ENCODE measurements around the gene TAF6. TPM values are rescaled to one million over a fixed set of nuclear protein-coding genes. Genes with fewer than 3 reads are reported as not detected.

Gene TAF6
- total RNA-seq, 1 experiment from 2014 or later: 87.1 TPM

DNA sequence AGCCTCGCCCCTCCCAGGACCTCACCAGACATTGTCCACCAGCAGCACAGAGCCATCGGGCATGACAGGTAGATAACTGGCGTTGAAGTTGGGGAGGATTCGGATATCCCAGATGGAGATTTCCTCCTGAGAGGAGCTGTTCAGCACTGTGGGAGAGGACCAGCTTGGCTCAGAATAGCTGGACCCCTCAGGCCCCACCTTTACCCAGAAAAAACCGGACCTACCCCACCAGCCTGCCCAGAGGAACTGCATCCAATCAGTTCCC lies 37.8 kb upstream of the TAF6 start:
- Histone ChIP-seq H3K18ac (ENCODE audit: insufficient read length, low read depth, low read length) (no peak overlapping the region), H3K4me1 (ENCODE audit: insufficient read depth, low read length) (no peaks in the 10 kb centered on the region; the same call in 1 of the 2 replicates), H2BK15ac (ENCODE audit: low read depth, low read length) (no peak overlapping the region), H2BK120ac (ENCODE audit: low read depth, low read length, poor library complexity, severe bottlenecking) (no peak overlapping the region), H3K27ac (ENCODE audit: insufficient read length, low read depth, low read length) (no peak overlapping the region), H3K4me2 (ENCODE audit: insufficient read depth, insufficient read length, low read length) (peak overlapping the region; percentile 92), H3K4ac (ENCODE audit: low read depth, low read length) (no peak overlapping the region), H2AFZ (ENCODE audit: low read length) (no peak overlapping the region), H3K9ac (ENCODE audit: extremely low read depth, insufficient read length, low read length) (no peak overlapping the region), H2BK12ac (ENCODE audit: insufficient read length, low read depth, low read length) (no peak overlapping the region), H2AK5ac (ENCODE audit: insufficient read length, low read length) (no peak overlapping the region), H3K79me1 (ENCODE audit: insufficient read depth, low read depth, low read length, poor library complexity, severe bottlenecking) (peaks cover 2% of the 10 kb centered on the region), H4K5ac (ENCODE audit: insufficient read length, low read depth, low read length) (no peak overlapping the region), H3K14ac (ENCODE audit: insufficient read depth, low read length) (no peak overlapping the region), H3T11ph (ENCODE audit: low read length) (no peak overlapping the region), H3K79me2 (ENCODE audit: insufficient read depth, low read length) (no peaks in the 10 kb centered on the region), H4K20me1 (ENCODE audit: control insufficient read depth, insufficient read depth, insufficient read length) (no peaks in the 10 kb centered on the region), H3K9me3 (ENCODE audit: control insufficient read depth, low read depth, low read length) (no peaks in the 10 kb centered on the region), H3K56ac (ENCODE audit: insufficient read length, low read depth, low read length) (no peak overlapping the region), H2BK5ac (ENCODE audit: insufficient read length, low read length) (no peak overlapping the region), H3K23me2 (ENCODE audit: insufficient read length, low read depth, low read length, poor library complexity, severe bottlenecking) (peaks cover 10% of the 10 kb centered on the region), H2BK20ac (ENCODE audit: low read depth, low read length, poor library complexity, severe bottlenecking) (no peak overlapping the region), H4K8ac (replicated peaks; ENCODE audit: insufficient read length, low read depth, low read length) (no peak overlapping the region), H4K91ac (ENCODE audit: insufficient read length, low read depth, low read length) (no peak overlapping the region), H3K23ac (ENCODE audit: insufficient read length, low read depth, low read length) (no peak overlapping the region), H3K27me3 (ENCODE audit: insufficient read depth, low read length) (no peaks in the 10 kb centered on the region)
- TF ChIP-seq, protein P1, sequence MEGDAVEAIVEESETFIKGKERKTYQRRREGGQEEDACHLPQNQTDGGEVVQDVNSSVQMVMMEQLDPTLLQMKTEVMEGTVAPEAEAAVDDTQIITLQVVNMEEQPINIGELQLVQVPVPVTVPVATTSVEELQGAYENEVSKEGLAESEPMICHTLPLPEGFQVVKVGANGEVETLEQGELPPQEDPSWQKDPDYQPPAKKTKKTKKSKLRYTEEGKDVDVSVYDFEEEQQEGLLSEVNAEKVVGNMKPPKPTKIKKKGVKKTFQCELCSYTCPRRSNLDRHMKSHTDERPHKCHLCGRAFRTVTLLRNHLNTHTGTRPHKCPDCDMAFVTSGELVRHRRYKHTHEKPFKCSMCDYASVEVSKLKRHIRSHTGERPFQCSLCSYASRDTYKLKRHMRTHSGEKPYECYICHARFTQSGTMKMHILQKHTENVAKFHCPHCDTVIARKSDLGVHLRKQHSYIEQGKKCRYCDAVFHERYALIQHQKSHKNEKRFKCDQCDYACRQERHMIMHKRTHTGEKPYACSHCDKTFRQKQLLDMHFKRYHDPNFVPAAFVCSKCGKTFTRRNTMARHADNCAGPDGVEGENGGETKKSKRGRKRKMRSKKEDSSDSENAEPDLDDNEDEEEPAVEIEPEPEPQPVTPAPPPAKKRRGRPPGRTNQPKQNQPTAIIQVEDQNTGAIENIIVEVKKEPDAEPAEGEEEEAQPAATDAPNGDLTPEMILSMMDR (conservative IDR thresholded peaks at IDR 0.05): no peak
- Mint-ChIP-seq H3K4me1 (peaks cover 17 to 28% of the 10 kb centered on the region in 2 experiments), H3K27me3 (ENCODE audit: low read depth) (no peaks in the 10 kb centered on the region; the same call in 1 of the 2 replicates), H3K4me3 (peak overlapping the region; percentile 75 to 82), H3K27ac (peak overlapping the region in 1 of 3 experiments; percentile 92; a peak in 1 of 7 replicates), H3K9me3 (no peaks in the 10 kb centered on the region), H3K36me3 (ENCODE audit: insufficient read depth in 1 of 3, low read depth in 3 of 3) (peaks cover 21 to 51% (median 48%) of the 10 kb centered on the region in 3 experiments; a peak in 6 of 7 replicates)
- DNase-seq: no peak
- no CpG with 5 or more reads among the region's 5 CpGs for WGBS (ENCODE audit: extremely low coverage, insufficient read length, low lambda C conversion rate)
